Small intestine (tissue), 7 donors: ENCODE data around the gene TRAPPC5. TPM values are rescaled to one million over a fixed set of nuclear protein-coding genes. Genes with fewer than 3 reads are reported as not detected.
"Not testable (repeated sequence)": the region's sequence is repeated elsewhere in the genome, so short reads cannot be mapped to it uniquely, and the experiment has no call there.

Experiments
- DNase-seq, 2 donors: peaks; one replicate each; pipeline versions ENCODE4 v3.0.0 to v3.0.0-alpha.2; 2013
- FAIRE-seq: peaks from 2 replicates; lab custom pipeline; 2012; peaks lifted over from hg19 to GRCh38; lab: Jason Lieb, UNC
- H3K27ac ChIP-seq, 3 donors: one replicate each; pipeline ENCODE4 v1.5.1; 2013; ENCODE audit warnings: low read length in 2 of 3, mild to moderate bottlenecking in 2 of 3, control low read depth in 1 of 3, inconsistent platforms in 1 of 3, low read depth in 1 of 3, moderate library complexity in 1 of 3
- H3K27me3 ChIP-seq, 3 donors: one replicate each; pipeline ENCODE4 v1.6.1; 2013; ENCODE audit warnings: low read length in 3 of 3, inconsistent platforms in 1 of 3; ENCODE audit not compliant: control insufficient read depth in 3 of 3, insufficient read depth in 3 of 3
- H3K36me3 ChIP-seq, 3 donors: one replicate each; pipeline ENCODE4 v1.6.1; 2013; ENCODE audit warnings: low read length in 3 of 3, inconsistent platforms in 1 of 3, low read depth in 1 of 3, mild to moderate bottlenecking in 1 of 3, moderate library complexity in 1 of 3; ENCODE audit not compliant: control insufficient read depth in 3 of 3, insufficient read depth in 2 of 3
- H3K4me1 ChIP-seq, 3 donors: one replicate each; pipeline ENCODE4 v1.6.1; 2013; ENCODE audit warnings: low read length in 2 of 3, inconsistent platforms in 1 of 3, low read depth in 1 of 3, mild to moderate bottlenecking in 1 of 3, moderate library complexity in 1 of 3; ENCODE audit not compliant: control insufficient read depth in 3 of 3, insufficient read depth in 2 of 3
- H3K4me3 ChIP-seq, 3 donors: one replicate each; pipeline ENCODE4 v1.5.1; 2013; ENCODE audit warnings: low read length in 3 of 3, control low read depth in 1 of 3, inconsistent platforms in 1 of 3, low read depth in 1 of 3, mild to moderate bottlenecking in 1 of 3, moderate library complexity in 1 of 3
- H3K9me3 ChIP-seq, 2 donors: one replicate each; pipeline ENCODE4 v1.6.1; 2013; ENCODE audit warnings: low read depth in 1 of 2, low read length in 1 of 2; ENCODE audit not compliant: control insufficient read depth in 2 of 2, insufficient read depth in 1 of 2
- WGBS, 3 donors: extraction: QIAGEN DNeasy Blood & Tissue Kit; methylation state at CpG; one replicate each; pipeline ENCODE4 v1.1.7; 2013; 5-methylcytosine and 5-hydroxymethylcytosine counted together
- polyA plus RNA-seq, 4 donors: library from polyadenylated mRNA; stranded (reverse) in 3 of 4; unstranded in 1 of 4; fragments of 200-250 nt in 3 of 4; fragments of 120-200 nt in 1 of 4; gene quantifications; one replicate each; pipeline versions ENCODE4 v1.2.1 to v1.2.3, GENCODE V29; 2013
- donor health status: healthy with polysubstance abuse.
- donor health status: control.
- donor health status: control.
- donor health status: Bipolar disorder and iron deficiency.
- donor health status: healthy.

TRAPPC5 gene
- polyA plus RNA-seq, 4 donors: 47.9 to 166 (median 95.4) TPM

DNA sequence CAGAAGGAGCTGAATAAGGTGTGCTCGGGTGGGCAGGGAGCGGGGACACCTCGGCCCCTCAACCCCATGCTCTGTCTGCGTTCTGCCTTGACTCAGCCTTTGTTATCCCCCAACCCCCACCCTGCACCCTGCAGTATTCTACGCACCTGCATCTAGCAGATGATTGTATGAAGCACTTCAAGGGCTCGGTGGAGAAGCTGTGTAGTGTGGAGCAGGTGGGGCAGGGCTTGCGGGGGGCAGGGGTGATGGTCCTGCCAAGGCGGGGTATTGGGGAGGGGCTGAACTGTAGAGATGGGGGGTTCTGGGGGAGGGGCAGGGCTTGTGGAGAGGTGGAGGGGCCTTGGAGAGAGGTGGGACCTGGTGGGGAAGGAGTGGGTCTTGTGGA is 37.6 kb upstream of the TRAPPC5 start:
- Histone ChIP-seq H3K36me3 (peaks cover 6 to 81% (median 12%) of the 10 kb centered on the region in 3 donors), H3K9me3 (no peaks in the 10 kb centered on the region), H3K4me1 (peaks cover 0 to 1% (median 0%) of the 10 kb centered on the region in 3 donors), H3K4me3 (no peak overlapping the region), H3K27ac (no peak overlapping the region), H3K27me3 (peaks cover 0 to 2% (median 0%) of the 10 kb centered on the region in 3 donors)
- DNase-seq: no peak
- WGBS, 3 donors: 92 to 98% (median 97%) methylated on average over 8 of the region's 8 CpGs
- no peak for FAIRE-seq

DNA sequence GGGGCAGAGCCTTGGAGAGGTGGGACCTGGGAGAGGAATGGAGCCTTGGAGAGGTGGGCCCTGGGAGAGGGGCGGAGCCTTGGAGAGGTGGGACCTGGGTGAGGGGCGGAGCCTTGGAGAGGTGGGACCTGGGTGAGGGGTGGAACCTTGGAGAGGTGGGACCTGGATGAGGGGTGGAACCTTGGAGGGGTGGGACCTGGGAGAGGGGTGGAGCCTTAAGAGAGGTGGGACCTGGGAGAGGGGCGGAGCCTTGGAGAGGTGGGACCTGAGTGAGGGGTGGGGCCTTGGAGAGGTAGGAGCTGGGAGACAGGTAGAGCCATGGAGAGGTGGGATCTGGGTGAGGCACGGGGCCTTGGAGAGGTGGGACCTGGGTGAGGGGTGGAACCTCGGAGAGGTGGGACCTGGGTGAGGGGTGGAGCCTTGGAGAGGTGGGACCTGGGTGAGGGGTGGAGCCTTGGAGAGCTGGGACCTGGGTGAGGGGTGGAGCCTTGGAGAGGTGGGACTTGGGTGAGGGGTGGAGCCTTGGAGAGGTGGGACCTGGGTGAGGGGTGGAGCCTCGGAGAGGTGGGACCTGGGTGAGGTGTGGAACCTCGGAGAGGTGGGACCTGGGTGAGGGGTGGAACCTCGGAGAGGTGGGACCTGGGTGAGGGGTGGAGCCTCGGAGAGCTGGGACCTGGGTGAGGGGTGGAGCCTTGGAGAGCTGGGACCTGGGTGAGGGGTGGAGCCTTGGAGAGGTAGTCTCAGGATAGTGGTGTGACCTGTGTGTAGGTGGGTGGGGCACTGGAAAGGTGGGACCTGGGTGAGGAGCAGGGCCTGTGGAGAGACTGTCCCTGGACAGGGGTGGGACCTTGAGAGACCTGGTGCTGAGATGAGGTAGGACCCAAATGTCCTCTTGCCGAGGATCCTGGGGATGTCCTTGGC is 36.7 kb upstream of the TRAPPC5 start:
- not testable (repeated sequence) for FAIRE-seq, H3K4me1 ChIP-seq, H3K27ac ChIP-seq, H3K4me3 ChIP-seq, H3K9me3 ChIP-seq, H3K27me3 ChIP-seq
- 58 to 84% (median 73%) methylated on average over 8 to 10 of the region's 10 CpGs for WGBS, 3 donors
- H3K36me3 ChIP-seq: peaks cover 6 to 80% (median 12%) of the 10 kb centered on the region in 3 donors
- DNase-seq: peak in 1 of 2 donors; percentile 56

DNA sequence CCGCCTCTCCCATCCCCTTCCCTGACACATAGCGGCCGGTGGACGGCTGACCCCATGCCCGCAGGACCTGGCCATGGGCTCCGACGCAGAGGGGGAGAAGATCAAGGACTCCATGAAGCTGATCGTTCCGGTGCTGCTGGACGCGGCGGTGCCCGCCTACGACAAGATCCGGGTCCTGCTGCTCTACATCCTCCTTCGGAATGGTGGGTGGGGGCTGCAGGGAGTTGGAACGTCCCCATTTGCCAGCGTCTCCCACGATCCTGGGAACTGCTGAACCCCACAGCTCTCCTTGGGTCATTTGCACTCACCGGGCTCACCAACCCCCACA is 36.1 kb upstream of the TRAPPC5 start:
- Histone ChIP-seq H3K9me3 (no peaks in the 10 kb centered on the region), H3K27me3 (no peaks in the 10 kb centered on the region), H3K27ac (no peak overlapping the region), H3K4me3 (no peak overlapping the region), H3K4me1 (no peaks in the 10 kb centered on the region), H3K36me3 (peaks cover 6 to 76% (median 12%) of the 10 kb centered on the region in 3 donors)
- no peak for FAIRE-seq
- 93 to 97% (median 95%) methylated on average over 13 to 20 of the region's 20 CpGs for WGBS, 3 donors
- no peak for DNase-seq

DNA sequence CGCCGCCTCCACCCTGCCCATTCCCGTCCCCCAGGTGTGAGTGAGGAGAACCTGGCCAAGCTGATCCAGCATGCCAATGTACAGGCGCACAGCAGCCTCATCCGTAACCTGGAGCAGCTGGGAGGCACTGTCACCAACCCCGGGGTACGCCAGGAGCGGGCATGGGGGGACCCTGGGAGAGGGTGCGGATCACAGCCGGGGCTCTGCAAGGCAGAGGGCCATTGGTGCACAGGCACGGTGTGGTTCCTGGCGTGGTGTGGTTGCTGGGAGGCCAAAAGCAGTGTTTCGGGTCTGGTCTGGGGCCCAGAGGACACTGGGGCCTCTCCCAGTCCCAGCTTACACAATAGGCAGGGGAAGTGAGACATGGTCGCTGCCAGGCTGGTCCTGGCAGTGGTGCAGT is 35.5 kb upstream of the TRAPPC5 start:
- no peak overlapping the region for H3K4me3 ChIP-seq
- no peaks in the 10 kb centered on the region for H3K9me3 ChIP-seq
- WGBS, 3 donors: 90 to 91% (median 90%) methylated on average over 14 of the region's 14 CpGs
- FAIRE-seq (no peak), DNase-seq (no peak)
- no peaks in the 10 kb centered on the region for H3K4me1 ChIP-seq
- peaks cover 6 to 74% (median 12%) of the 10 kb centered on the region in 3 donors for H3K36me3 ChIP-seq
- H3K27ac ChIP-seq: no peak overlapping the region
- no peaks in the 10 kb centered on the region for H3K27me3 ChIP-seq

GRCh38 chr19:7645656-7646425 is 34.8 kb upstream of the TRAPPC5 start:
- H3K27me3 ChIP-seq: peaks cover 0 to 2% (median 0%) of the 10 kb centered on the region in 3 donors
- WGBS, 3 donors: 73 to 91% (median 90%) methylated on average over 18 to 20 of the region's 20 CpGs
- H3K9me3 ChIP-seq: no peaks in the 10 kb centered on the region
- DNase-seq (no peak), FAIRE-seq (no peak)
- H3K4me3 ChIP-seq: no peak overlapping the region
- H3K36me3 ChIP-seq: peaks cover 6 to 67% (median 12%) of the 10 kb centered on the region in 3 donors
- no peaks in the 10 kb centered on the region for H3K4me1 ChIP-seq
- no peak overlapping the region for H3K27ac ChIP-seq

DNA sequence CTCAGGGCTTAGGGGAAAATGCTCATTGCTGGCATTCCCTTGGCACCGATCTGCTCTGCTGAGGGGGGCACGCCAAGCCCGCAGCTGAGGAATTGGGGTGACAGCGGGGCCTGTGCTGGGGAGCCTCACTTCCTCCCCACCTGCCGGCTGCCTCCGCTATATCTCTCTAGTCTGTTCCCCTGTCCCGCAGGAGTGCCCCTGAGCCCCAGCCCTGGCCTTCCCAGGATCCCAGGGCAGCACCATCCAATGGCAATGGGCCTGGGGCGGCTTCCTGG is 34.3 kb upstream of the TRAPPC5 start:
- H3K4me1 ChIP-seq: no peaks in the 10 kb centered on the region
- no peak for FAIRE-seq
- peaks cover 0 to 6% (median 0%) of the 10 kb centered on the region in 3 donors for H3K27me3 ChIP-seq
- H3K4me3 ChIP-seq: no peak overlapping the region
- peaks cover 6 to 63% (median 12%) of the 10 kb centered on the region in 3 donors for H3K36me3 ChIP-seq
- DNase-seq: no peak
- no peaks in the 10 kb centered on the region for H3K9me3 ChIP-seq
- WGBS, 3 donors: 83 to 92% (median 86%) methylated on average over 8 of the region's 8 CpGs
- no peak overlapping the region for H3K27ac ChIP-seq

GRCh38 chr19:7647156-7647555 is 33.5 kb upstream of the TRAPPC5 start:
- peaks cover 0 to 7% (median 0%) of the 10 kb centered on the region in 3 donors for H3K27me3 ChIP-seq
- H3K27ac ChIP-seq: no peak overlapping the region
- H3K4me3 ChIP-seq: no peak overlapping the region
- DNase-seq (no peak), FAIRE-seq (no peak)
- H3K9me3 ChIP-seq: no peaks in the 10 kb centered on the region
- peaks cover 4 to 55% (median 12%) of the 10 kb centered on the region in 3 donors for H3K36me3 ChIP-seq
- 92 to 93% (median 93%) methylated on average over 21 to 26 of the region's 26 CpGs for WGBS, 3 donors
- no peaks in the 10 kb centered on the region for H3K4me1 ChIP-seq

DNA sequence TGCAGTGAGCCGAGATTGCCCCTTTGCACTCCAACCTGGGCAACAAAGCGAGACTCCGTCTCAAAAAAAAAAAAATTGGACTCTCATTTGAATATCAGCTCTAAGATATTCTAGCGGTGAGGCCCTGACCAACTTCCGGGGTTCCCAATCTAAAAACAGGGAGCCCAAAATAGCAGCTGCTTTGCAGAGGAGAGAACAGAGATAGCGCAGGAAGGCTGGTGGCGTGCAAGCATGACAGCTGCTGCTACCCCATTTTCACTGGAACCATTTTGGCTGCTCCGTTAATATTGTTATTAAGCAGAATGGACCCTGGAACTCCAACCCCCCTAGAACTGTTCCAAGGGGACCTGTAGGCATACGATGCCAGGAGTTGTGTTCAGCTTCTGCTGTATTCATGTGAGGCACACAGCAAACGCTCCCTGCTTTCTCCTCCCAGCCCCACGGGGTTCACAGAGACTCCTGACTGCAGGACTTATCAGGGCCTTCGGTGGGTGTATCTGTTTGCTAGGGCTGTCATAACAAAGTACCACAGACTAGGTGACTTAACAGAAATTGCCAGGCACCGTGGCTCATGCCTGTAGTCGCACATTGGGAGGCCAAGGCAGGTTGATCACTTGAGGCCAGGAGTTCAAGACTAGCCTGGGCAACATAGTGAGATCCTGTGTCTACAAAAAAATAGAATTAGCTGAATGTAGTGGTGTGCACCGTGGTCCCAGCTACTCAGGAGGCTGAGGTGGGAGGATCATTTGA is 32.2 kb upstream of the TRAPPC5 start:
- no peak for FAIRE-seq
- H3K36me3 ChIP-seq: peaks cover 4 to 42% (median 12%) of the 10 kb centered on the region in 3 donors
- no peak overlapping the region for H3K4me3 ChIP-seq
- H3K9me3 ChIP-seq: no peaks in the 10 kb centered on the region
- no peak for DNase-seq
- 73 to 84% (median 78%) methylated on average over 15 of the region's 15 CpGs for WGBS, 3 donors
- no peak overlapping the region for H3K27ac ChIP-seq
- H3K27me3 ChIP-seq: peaks cover 0 to 7% (median 0%) of the 10 kb centered on the region in 3 donors
- no peaks in the 10 kb centered on the region for H3K4me1 ChIP-seq
